Mononuclear cell (primary cell): ENCODE results near the gene SLIT2. TPM values are rescaled to one million over a fixed set of nuclear protein-coding genes. Genes with fewer than 3 reads are reported as not detected.

Experiments
- H3K27me3 ChIP-seq: 2 replicates; pipeline ENCODE4 v1.6.0; 2011; ENCODE audit warnings: low read length, control low read depth; ENCODE audit not compliant: insufficient read depth
- H3K4me1 ChIP-seq: 2 replicates; pipeline ENCODE4 v1.5.1; 2011; ENCODE audit warnings: mild to moderate bottlenecking, low read length, control low read depth; ENCODE audit not compliant: insufficient read depth
- H3K4me3 ChIP-seq: 2 replicates; pipeline ENCODE4 v1.5.1; 2011; ENCODE audit warnings: mild to moderate bottlenecking, low read length, moderate library complexity
- H3K9me3 ChIP-seq: 2 replicates; pipeline ENCODE4 v1.5.1; 2011; ENCODE audit warnings: low read depth, mild to moderate bottlenecking, control low read depth, low read length
- total RNA-seq: library from RNA; depleted of rRNA; stranded (reverse); fragments of >200 nt; gene quantifications from one replicate; pipeline ENCODE4 v1.2.3, GENCODE V29; 2012

SLIT2 gene
- total RNA-seq = not detected

- Histone ChIP-seq H3K4me1 (no peaks in the 10 kb centered on the region), H3K4me3 (no peak within 1 kb of the TSS), H3K27me3 (peaks cover 70% of the 10 kb centered on the region), H3K9me3 (no peaks in the 10 kb centered on the region)
These were observed at the start of gene SLIT2 for GRCh38 chr4:20251796-20252655. Gene SLIT2 (plus strand): TSS chr4:20251905. CDS start chr4:20253816, 1,911 bp downstream.

GRCh38 chr4:20203508-20203907 lies 48.2 kb upstream of the SLIT2 start:
- Histone ChIP-seq H3K27me3 (no peaks in the 10 kb centered on the region), H3K9me3 (no peaks in the 10 kb centered on the region), H3K4me1 (no peaks in the 10 kb centered on the region), H3K4me3 (no peak overlapping the region)

- no peak overlapping the region for H3K4me3 ChIP-seq
- no peaks in the 10 kb centered on the region for H3K27me3 ChIP-seq
- H3K9me3 ChIP-seq = no peaks in the 10 kb centered on the region
- no peaks in the 10 kb centered on the region for H3K4me1 ChIP-seq
These were observed 34.2 kb upstream of the SLIT2 start for GRCh38 chr4:20217521-20217920.

GRCh38 chr4:20217951-20218350 lies 33.8 kb upstream of the SLIT2 start:
- H3K4me3 ChIP-seq = no peak overlapping the region

GRCh38 chr4:20219521-20219920 lies 32.2 kb upstream of the SLIT2 start:
- no peaks in the 10 kb centered on the region for H3K27me3 ChIP-seq
- H3K4me1 ChIP-seq = no peaks in the 10 kb centered on the region
- H3K4me3 ChIP-seq = no peak overlapping the region
- H3K9me3 ChIP-seq = no peaks in the 10 kb centered on the region

More at GRCh38 chr4:20217951-20218350, 33.8 kb upstream of the SLIT2 start:
- Histone ChIP-seq H3K9me3 (no peaks in the 10 kb centered on the region), H3K4me1 (no peaks in the 10 kb centered on the region), H3K27me3 (no peaks in the 10 kb centered on the region)

- Histone ChIP-seq H3K4me3 (no peak overlapping the region), H3K27me3 (no peaks in the 10 kb centered on the region), H3K4me1 (no peaks in the 10 kb centered on the region), H3K9me3 (no peaks in the 10 kb centered on the region)
These were observed 13.7 kb upstream of the SLIT2 start for GRCh38 chr4:20237894-20238537.

- no peak overlapping the region for H3K4me3 ChIP-seq
- no peaks in the 10 kb centered on the region for H3K4me1 ChIP-seq
- peaks cover 37% of the 10 kb centered on the region for H3K27me3 ChIP-seq
- no peaks in the 10 kb centered on the region for H3K9me3 ChIP-seq
These were observed 3.5 kb upstream of the SLIT2 start for GRCh38 chr4:20248155-20248558.

GRCh38 chr4:20249333-20249732 lies 2.4 kb upstream of the SLIT2 start:
- H3K4me1 ChIP-seq = no peaks in the 10 kb centered on the region
- no peaks in the 10 kb centered on the region for H3K9me3 ChIP-seq
- H3K27me3 ChIP-seq = peaks cover 49% of the 10 kb centered on the region
- no peak overlapping the region for H3K4me3 ChIP-seq

GRCh38 chr4:20251031-20251795 lies 492 bp upstream of the SLIT2 start:
- H3K4me3 ChIP-seq = no peak overlapping the region
- H3K27me3 ChIP-seq = peaks cover 66% of the 10 kb centered on the region
- no peaks in the 10 kb centered on the region for H3K4me1 ChIP-seq
- H3K9me3 ChIP-seq = no peaks in the 10 kb centered on the region

GRCh38 chr4:20252656-20253282 lies 1.1 kb downstream of the SLIT2 start:
- no peak overlapping the region for H3K4me3 ChIP-seq
- H3K27me3 ChIP-seq = peaks cover 78% of the 10 kb centered on the region
- no peaks in the 10 kb centered on the region for H3K9me3 ChIP-seq
- H3K4me1 ChIP-seq = no peaks in the 10 kb centered on the region

- Histone ChIP-seq H3K4me1 (no peaks in the 10 kb centered on the region), H3K4me3 (no peak overlapping the region), H3K9me3 (no peaks in the 10 kb centered on the region), H3K27me3 (peaks cover 77% of the 10 kb centered on the region)
These were observed 1.6 kb downstream of the SLIT2 start for GRCh38 chr4:20253283-20253734.

GRCh38 chr4:20253735-20254409 lies 2.2 kb downstream of the SLIT2 start:
- Histone ChIP-seq H3K27me3 (peaks cover 71% of the 10 kb centered on the region), H3K9me3 (no peaks in the 10 kb centered on the region), H3K4me3 (no peak overlapping the region), H3K4me1 (no peaks in the 10 kb centered on the region)

- Histone ChIP-seq H3K27me3 (peaks cover 69% of the 10 kb centered on the region), H3K9me3 (no peaks in the 10 kb centered on the region), H3K4me1 (no peaks in the 10 kb centered on the region), H3K4me3 (no peak overlapping the region)
These were observed 3.0 kb downstream of the SLIT2 start for GRCh38 chr4:20254511-20255250.

- Histone ChIP-seq H3K27me3 (peaks cover 66% of the 10 kb centered on the region), H3K4me3 (no peak overlapping the region), H3K9me3 (no peaks in the 10 kb centered on the region), H3K4me1 (no peaks in the 10 kb centered on the region)
These were observed 3.5 kb downstream of the SLIT2 start for GRCh38 chr4:20255251-20255586.
